Kidney epithelial cell (primary cell): ENCODE measurements around the gene QKI. TPM values are rescaled to one million over a fixed set of nuclear protein-coding genes. Genes with fewer than 3 reads are reported as not detected.

Experiments
- DNase-seq: peaks from one replicate; pipeline ENCODE4 v3.0.0-alpha.2; 2010; ENCODE audit warnings: low read depth
- H3K27me3 ChIP-seq: 2 replicates; pipeline ENCODE4 v1.6.0; 2011; ENCODE audit warnings: low read length; ENCODE audit not compliant: control insufficient read depth, insufficient read depth
- H3K36me3 ChIP-seq: 2 replicates; pipeline ENCODE4 v1.5.1; 2011; ENCODE audit warnings: low read length; ENCODE audit not compliant: control insufficient read depth, insufficient read depth
- H3K4me3 ChIP-seq: 2 replicates; pipeline ENCODE4 v1.5.1; 2011; ENCODE audit warnings: low read depth, mild to moderate bottlenecking, control low read depth, low read length
- CTCF ChIP-seq: IDR thresholded peaks from 2 replicates; pipeline ENCODE4 v1.5.1; 2011; ENCODE audit warnings: mild to moderate bottlenecking, moderate library complexity, low read length, control low read depth, inconsistent platforms; ENCODE audit not compliant: insufficient read depth, poor library complexity, severe bottlenecking
- total RNA-seq: library from RNA; depleted of rRNA; stranded (reverse); fragments of >200 nt; gene quantifications from 2 replicates; pipeline ENCODE4 v1.2.3, GENCODE V29; 2015

The QKI gene
- total RNA-seq, 1 donor from 2014 or later: 173 TPM

DNA sequence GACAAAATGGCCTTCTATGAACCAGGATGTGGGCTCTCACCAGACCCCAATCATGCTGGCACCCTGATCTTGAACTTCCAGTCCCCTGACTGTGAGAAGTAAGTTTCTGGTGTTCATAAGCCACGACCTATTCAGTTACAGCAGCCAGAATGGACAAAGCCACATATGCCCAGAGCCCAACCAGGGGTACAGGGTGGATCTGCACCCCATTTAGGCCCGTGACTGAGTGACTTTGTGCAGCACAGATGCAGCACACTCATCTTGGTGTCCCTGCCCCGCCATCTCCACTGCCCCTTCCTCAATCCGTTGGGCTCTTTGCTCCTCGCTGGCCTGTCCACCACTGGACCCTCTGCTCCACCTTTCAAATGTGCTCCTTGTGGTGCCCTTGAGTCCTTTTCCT lies 205.6 kb downstream of the QKI start:
- no peak overlapping the region for H3K4me3 ChIP-seq
- no peaks in the 10 kb centered on the region for H3K36me3 ChIP-seq
- no peak for TF ChIP-seq CTCF
- H3K27me3 ChIP-seq: no peaks in the 10 kb centered on the region
- no peak for DNase-seq

DNA sequence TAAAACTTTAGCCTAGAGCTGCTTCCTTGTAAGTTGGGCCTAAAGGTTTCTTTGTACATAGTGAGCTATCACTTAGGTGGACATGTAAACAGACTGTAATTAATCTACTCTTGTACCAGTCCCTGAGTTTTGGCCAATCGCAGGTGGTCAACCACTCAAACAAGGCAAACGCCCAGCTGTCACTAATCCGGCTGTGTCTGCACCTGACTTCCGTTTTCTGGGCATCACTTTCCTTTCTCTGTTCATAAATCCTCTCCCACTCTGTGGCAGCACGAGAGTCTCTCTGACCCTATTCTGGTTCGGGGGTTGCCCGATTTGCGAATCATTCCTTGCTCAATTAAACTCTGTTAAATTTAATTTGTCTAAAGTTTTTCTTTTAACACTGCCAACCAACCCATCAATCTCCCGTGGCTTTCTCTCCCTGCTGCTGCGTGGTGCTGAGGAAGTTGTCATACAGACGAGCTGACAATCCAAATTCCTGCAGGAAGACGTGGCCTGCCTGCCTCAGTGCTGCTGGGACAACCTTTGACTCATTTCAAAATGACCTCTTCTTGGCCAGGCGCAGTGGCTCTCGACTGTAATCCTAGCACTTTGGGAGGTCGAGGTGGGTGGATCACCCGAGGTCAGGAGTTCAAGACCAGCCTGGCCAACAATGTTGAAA lies 206.3 kb downstream of the QKI start:
- Histone ChIP-seq H3K36me3 (no peaks in the 10 kb centered on the region), H3K27me3 (no peaks in the 10 kb centered on the region), H3K4me3 (no peak overlapping the region)
- DNase-seq: no peak
- no peak for TF ChIP-seq CTCF

DNA sequence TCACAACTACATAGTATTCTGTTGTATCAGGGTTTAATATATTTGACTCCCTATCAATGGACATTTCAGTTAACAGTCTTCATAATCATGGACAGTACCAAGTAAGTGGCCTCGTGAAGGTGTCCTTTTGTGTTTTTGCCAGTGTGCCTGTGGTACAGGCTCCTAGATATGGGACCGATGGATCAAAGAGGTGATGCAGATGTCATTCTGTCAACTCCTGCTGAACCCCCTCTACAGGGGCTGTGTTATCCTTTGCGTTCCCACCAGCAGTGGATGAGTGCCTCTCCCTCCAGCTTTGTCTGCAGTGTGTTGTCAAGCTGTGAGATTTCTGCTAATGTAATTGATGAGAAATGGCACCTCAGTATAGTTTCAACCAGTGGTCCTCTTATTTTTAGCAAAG lies 210.7 kb downstream of the QKI start:
- no peak for DNase-seq
- no peak overlapping the region for H3K4me3 ChIP-seq
- TF ChIP-seq CTCF: no peak
- no peaks in the 10 kb centered on the region for H3K36me3 ChIP-seq
- H3K27me3 ChIP-seq: peaks cover 2% of the 10 kb centered on the region

DNA sequence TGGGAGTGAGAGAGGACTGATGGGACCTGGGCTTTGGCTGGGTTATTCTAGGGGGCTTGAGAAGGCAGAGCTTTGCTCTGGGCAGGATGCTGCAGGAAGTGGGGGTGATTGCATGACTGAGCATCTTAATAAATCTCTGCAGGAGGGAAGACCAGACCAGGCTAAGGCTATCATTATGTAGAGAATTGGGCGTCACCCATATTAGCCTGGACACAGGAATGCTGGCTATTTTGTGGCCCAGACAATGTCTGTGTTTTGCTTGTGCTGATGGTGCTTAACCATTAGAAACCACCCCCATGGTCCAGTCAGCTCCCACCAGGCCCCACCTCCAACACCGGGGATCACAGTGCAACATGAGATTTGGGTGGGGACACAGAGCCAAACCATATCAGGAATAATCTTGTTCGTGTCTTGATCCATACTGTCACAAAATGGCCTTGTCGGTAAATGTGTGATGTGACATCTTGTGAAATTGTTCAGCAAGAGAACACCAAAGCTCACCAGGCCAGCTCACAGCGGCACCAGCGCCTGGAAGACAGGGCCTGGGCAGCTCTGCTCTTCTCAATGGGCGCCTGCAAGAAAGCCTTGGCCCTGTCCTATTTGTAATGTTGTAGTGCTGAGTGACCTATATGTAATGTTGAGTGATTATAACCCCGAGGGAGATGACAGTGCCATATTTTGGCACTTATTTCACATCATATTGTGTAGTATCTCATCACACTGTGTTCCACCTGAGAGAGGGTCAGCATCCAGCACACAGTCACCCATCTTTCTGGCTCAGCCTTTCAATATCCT lies 211.8 kb downstream of the QKI start:
- peaks cover 10% of the 10 kb centered on the region for H3K27me3 ChIP-seq
- no peak overlapping the region for H3K4me3 ChIP-seq
- no peak for DNase-seq
- no peak for TF ChIP-seq CTCF
- no peaks in the 10 kb centered on the region for H3K36me3 ChIP-seq

DNA sequence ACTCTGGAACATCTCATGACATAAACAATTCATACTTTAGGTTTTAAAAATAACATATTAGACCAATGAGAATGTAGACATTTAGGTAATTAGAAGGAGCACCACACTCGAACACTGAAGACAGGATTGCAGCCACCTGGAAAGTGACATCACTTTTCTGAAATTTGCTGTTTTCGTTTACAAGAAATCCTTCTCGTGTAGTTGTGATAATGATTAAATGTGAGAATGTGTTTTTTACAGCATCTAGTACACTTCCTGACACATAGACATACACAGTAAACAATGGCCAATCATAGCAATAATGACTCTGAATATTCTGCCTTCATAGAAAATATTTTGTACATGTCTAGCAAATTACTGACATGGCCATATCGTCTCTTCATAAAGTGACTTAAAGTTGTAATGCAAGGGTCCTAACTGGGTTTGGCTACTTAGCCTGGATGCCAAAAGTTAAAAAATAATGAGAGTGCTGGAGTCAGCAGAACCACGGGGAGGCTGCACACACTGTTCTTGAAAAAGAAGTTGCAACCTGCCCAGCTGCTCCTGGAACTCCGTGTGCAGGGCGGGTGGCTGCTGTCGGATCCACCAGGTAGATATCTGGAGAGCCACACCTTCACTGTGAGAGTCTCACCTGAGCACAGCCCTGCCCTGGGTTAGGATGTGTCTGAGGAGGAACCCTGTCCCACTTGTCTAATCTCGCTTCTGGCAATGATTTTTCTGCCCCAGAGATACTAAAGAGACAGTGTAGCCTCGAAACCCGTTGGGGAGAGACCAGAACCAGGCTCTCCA lies 212.9 kb downstream of the QKI start:
- H3K4me3 ChIP-seq: no peak overlapping the region
- H3K27me3 ChIP-seq: peaks cover 10% of the 10 kb centered on the region
- H3K36me3 ChIP-seq: no peaks in the 10 kb centered on the region
- DNase-seq: no peak
- TF ChIP-seq CTCF: no peak
